A549 (cell line): Measurements from ENCODE around the gene ATP6V0E1. TPM values are rescaled to one million over a fixed set of nuclear protein-coding genes. Genes with fewer than 3 reads are reported as not detected.

Source experiments
- ATAC-seq, 2 experiments: fragments of 200-7000 bp in 1 of 2; fragments of >200 bp in 1 of 2; cut with Nextera tagmentation in 1 of 2; cut with Tn5 transposase in 1 of 2; 3 replicates each; pipeline versions ENCODE4 v1.8.0 to v1.9.1; 2018 to 2020; ENCODE audit warnings: mild to moderate bottlenecking in 1 of 2, moderate library complexity in 1 of 2
- CTCF ChIA-PET: fragments of 300-600 bp; sonication (Branson Sonifier 250); formaldehyde crosslinking; extraction: SDS; loops from one replicate; lab custom pipeline; 2021; ENCODE audit warnings: antibody characterized with exemption, inconsistent platforms; lab: Yijun Ruan, JAX
- POLR2A ChIA-PET: fragments of 350-600 bp; formaldehyde crosslinking; extraction: SDS; loops from one replicate; lab custom pipeline; 2021; ENCODE audit warnings: antibody characterized with exemption, inconsistent platforms; lab: Yijun Ruan, JAX
- DNase-seq, 2 experiments: peaks; one replicate each; pipeline versions ENCODE4 v3.0.0 to v3.0.0-alpha.2; 2011 to 2016; ENCODE audit warnings: low read depth in 1 of 2, low spot score in 1 of 2
- FAIRE-seq: peaks from 2 replicates; lab custom pipeline; 2011; peaks lifted over from hg19 to GRCh38; lab: Jason Lieb, UNC
- H3K27ac ChIP-seq, 2 experiments: fragments of >200 bp; sonication (Bioruptor Twin); formaldehyde crosslinking; 3 replicates each; pipeline ENCODE4 v1.5.1; 2016 to 2017
- H3K4me1 ChIP-seq: fragments of >200 bp; sonication (Bioruptor Twin); formaldehyde crosslinking; 3 replicates; pipeline ENCODE4 v1.6.1; 2016
- H3K4me2 ChIP-seq: fragments of >200 bp; sonication (Bioruptor Twin); formaldehyde crosslinking; 3 replicates; pipeline ENCODE4 v1.6.1; 2016
- H3K4me3 ChIP-seq: fragments of >200 bp; sonication (Bioruptor Twin); formaldehyde crosslinking; 3 replicates; pipeline ENCODE4 v1.5.1; 2016
- H3K9me3 ChIP-seq: fragments of >200 bp; sonication (Bioruptor Twin); formaldehyde crosslinking; 3 replicates; pipeline ENCODE4 v1.6.1; 2016
- CBX8 ChIP-seq: fragments of 200-600 bp; sonication (generic); IDR thresholded peaks from 2 replicates; pipeline ENCODE4 v1.6.1; 2016
- GATA3 ChIP-seq: IDR thresholded peaks from 2 replicates; pipeline ENCODE4 v1.6.1; 2012; ENCODE audit warnings: borderline replicate concordance
- HMGXB4 ChIP-seq: fragments of 250-450 bp; sonication (Bioruptor Pico); IDR thresholded peaks from 2 replicates; pipeline ENCODE4 v1.5.0; 2021; ENCODE audit warnings: mild to moderate bottlenecking, moderate library complexity, borderline replicate concordance
- HOXA7 ChIP-seq: fragments of 250-450 bp; sonication (Bioruptor Pico); IDR thresholded peaks from 2 replicates; pipeline ENCODE4 v1.5.0; 2020; ENCODE audit warnings: mild to moderate bottlenecking, moderate library complexity
- HOXB13 ChIP-seq: fragments of 250-450 bp; sonication (Bioruptor Pico); IDR thresholded peaks from 2 replicates; pipeline ENCODE4 v1.5.0; 2020; ENCODE audit warnings: low read depth, mild to moderate bottlenecking, moderate library complexity
- HOXB5 ChIP-seq: fragments of 250-450 bp; sonication (Bioruptor Pico); IDR thresholded peaks from 2 replicates; pipeline ENCODE4 v1.5.0; 2020; ENCODE audit warnings: mild to moderate bottlenecking, moderate library complexity
- JUN ChIP-seq, 2 experiments: fragments of >200 bp; sonication (Bioruptor Twin); formaldehyde crosslinking; IDR thresholded peaks; 2 replicates in 1 of 2; 3 replicates in 1 of 2; pipeline ENCODE4 v1.6.1; 2016 to 2017
- KDM1A ChIP-seq: fragments of 200-600 bp; sonication (generic); IDR thresholded peaks from 2 replicates; pipeline ENCODE4 v1.6.1; 2016; ENCODE audit warnings: low read depth, mild to moderate bottlenecking
- KDM5A ChIP-seq: fragments of 200-600 bp; sonication (generic); IDR thresholded peaks from 2 replicates; pipeline ENCODE4 v1.6.1; 2016; ENCODE audit warnings: antibody characterized with exemption, mild to moderate bottlenecking
- NR3C1 ChIP-seq: fragments of >200 bp; sonication (Bioruptor Twin); formaldehyde crosslinking; IDR thresholded peaks from 3 replicates; pipeline ENCODE4 v1.6.1; 2017
- PBX3 ChIP-seq: IDR thresholded peaks from 2 replicates; pipeline ENCODE4 v1.6.1; 2012
- POLR2A ChIP-seq: IDR thresholded peaks from 2 replicates; pipeline ENCODE4 v1.6.1; 2012; ENCODE audit warnings: mild to moderate bottlenecking, low read length
- POLR2AphosphoS2 ChIP-seq: conservative IDR thresholded peaks from 2 replicates; pipeline ENCODE4 v1.6.1; 2012; ENCODE audit warnings: low read length, improper control_type of control experiment, inconsistent platforms
- RAD21 ChIP-seq, 2 experiments: fragments of >200 bp in 1 of 2; sonication (Bioruptor Twin) in 1 of 2; formaldehyde crosslinking in 1 of 2; IDR thresholded peaks in 1 of 2; conservative IDR thresholded peaks in 1 of 2; 2 replicates in 1 of 2; 3 replicates in 1 of 2; pipeline ENCODE4 v1.6.1; 2012 to 2018; ENCODE audit warnings: inconsistent platforms in 1 of 2
- RARB ChIP-seq: fragments of 250-450 bp; sonication (Bioruptor Pico); IDR thresholded peaks from 2 replicates; pipeline ENCODE4 v1.8.0; 2021; ENCODE audit warnings: mild to moderate bottlenecking, moderate library complexity
- ZFP36 ChIP-seq: fragments of 450-650 bp; IDR thresholded peaks from 2 replicates; pipeline ENCODE4 v1.6.1; 2014; ENCODE audit warnings: borderline replicate concordance; ENCODE audit not compliant: partially characterized antibody
- ZNF302 ChIP-seq: fragments of 250-450 bp; sonication (Bioruptor Pico); IDR thresholded peaks from 2 replicates; pipeline ENCODE4 v1.9.0; 2021; ENCODE audit warnings: inconsistent platforms, mild to moderate bottlenecking, moderate library complexity
- ZSCAN20 ChIP-seq: fragments of 250-450 bp; sonication (Bioruptor Pico); IDR thresholded peaks from 2 replicates; pipeline ENCODE4 v1.8.0; 2022; ENCODE audit warnings: mild to moderate bottlenecking, moderate library complexity
- WGBS: methylation state at CpG from one replicate; pipeline ENCODE4 v1.1.6; 2017; ENCODE audit errors: missing lambda C conversion rate; 5-methylcytosine and 5-hydroxymethylcytosine counted together
- polyA plus RNA-seq, 4 experiments: library from polyadenylated mRNA; depleted of rRNA in 3 of 4; stranded (reverse); fragments of >200 nt; fragmentation: RNase III in 1 of 4; extraction: RNeasy Plus Mini Kit Qiagen cat#74134 plus additional on column Dnase treatment in 1 of 4; gene quantifications; 2 replicates in 3 of 4; 3 replicates in 1 of 4; pipeline ENCODE4 v1.2.3, GENCODE V29; 2011 to 2017
- TF ChIP-seq, protein P1 (sequence below): fragments of 250-450 bp; sonication (Bioruptor Pico); IDR thresholded peaks from 2 replicates; pipeline ENCODE4 v1.5.0; 2020; ENCODE audit warnings: low read depth, mild to moderate bottlenecking, moderate library complexity
- TF ChIP-seq, protein P2 (sequence below): fragments of >200 bp; sonication (Bioruptor Twin); formaldehyde crosslinking; IDR thresholded peaks from 2 replicates; pipeline ENCODE4 v1.6.1; 2016
- TF ChIP-seq, protein P3 (sequence below): fragments of >200 bp; sonication (Bioruptor Twin); formaldehyde crosslinking; IDR thresholded peaks from 3 replicates; pipeline ENCODE4 v1.6.1; 2016
- TF ChIP-seq, protein P4 (sequence below): IDR thresholded peaks from 2 replicates; pipeline ENCODE4 v1.6.1; 2012

Gene ATP6V0E1
- polyA plus RNA-seq, 2 of the 4 experiments (the other 2 are of a cell fraction): 297 to 344 TPM

- DNase-seq (no peak), ATAC-seq (no peak), FAIRE-seq (no peak)
- H3K4me1 ChIP-seq: peaks cover 9% of the 10 kb centered on the region; the same call in 1 of the 3 replicates
- 76% methylated on average over 3 of the region's 3 CpGs for WGBS
- no peak overlapping the region for H3K27ac ChIP-seq
- no peak overlapping the region for H3K4me2 ChIP-seq
- H3K9me3 ChIP-seq: no peaks in the 10 kb centered on the region
- no peak overlapping the region for H3K4me3 ChIP-seq
- ChIA-PET POLR2A (no interaction called here), CTCF (interaction anchor here (2.9 kb wide), 1 partner anchor 10 kb away, joined by 8 read pairs; no protein-coding TSS in a partner anchor)
- TF ChIP-seq HOXB5 (CRISPR knock-in tag) (no peak), ZFP36 (no peak), ZSCAN20 (no peak), JUN (IDR thresholded peaks at IDR 0.05) (no peak), NR3C1 (no peak), HOXA7 (CRISPR knock-in tag) (no peak), HOXB13 (CRISPR knock-in tag) (no peak), GATA3 (no peak), KDM5A (no peak), RAD21 (conservative IDR thresholded peaks at IDR 0.05 in 1 of 2, IDR thresholded peaks at IDR 0.05 in 1 of 2) (no peak), POLR2AphosphoS2 (no peak), RARB (no peak)
- TF ChIP-seq, protein P1, sequence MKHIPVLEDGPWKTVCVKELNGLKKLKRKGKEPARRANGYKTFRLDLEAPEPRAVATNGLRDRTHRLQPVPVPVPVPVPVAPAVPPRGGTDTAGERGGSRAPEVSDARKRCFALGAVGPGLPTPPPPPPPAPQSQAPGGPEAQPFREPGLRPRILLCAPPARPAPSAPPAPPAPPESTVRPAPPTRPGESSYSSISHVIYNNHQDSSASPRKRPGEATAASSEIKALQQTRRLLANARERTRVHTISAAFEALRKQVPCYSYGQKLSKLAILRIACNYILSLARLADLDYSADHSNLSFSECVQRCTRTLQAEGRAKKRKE (CRISPR knock-in tag): no peak
- TF ChIP-seq, protein P2, sequence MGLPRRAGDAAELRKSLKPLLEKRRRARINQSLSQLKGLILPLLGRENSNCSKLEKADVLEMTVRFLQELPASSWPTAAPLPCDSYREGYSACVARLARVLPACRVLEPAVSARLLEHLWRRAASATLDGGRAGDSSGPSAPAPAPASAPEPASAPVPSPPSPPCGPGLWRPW: no peak
Observed at GRCh38 chr5:172988276-172988675, 4.7 kb downstream of the ATP6V0E1 start.

GRCh38 chr5:172990776-172991175, 7.2 kb downstream of the ATP6V0E1 start:
- H3K4me1 ChIP-seq: peaks cover 5% of the 10 kb centered on the region; the same call in 1 of the 3 replicates
- CTCF ChIA-PET: interaction anchor here (0.6 kb wide), 2 partner anchors 166 to 291 kb away, joined by 3 read pairs; no protein-coding TSS in a partner anchor
- no peak overlapping the region for H3K4me2 ChIP-seq
- H3K9me3 ChIP-seq: no peaks in the 10 kb centered on the region
- ATAC-seq: no peak
- H3K4me3 ChIP-seq: no peak overlapping the region
- FAIRE-seq: no peak
- POLR2A ChIA-PET: no interaction called here
- DNase-seq: no peak
- TF ChIP-seq KDM1A: no peak
- TF ChIP-seq, protein P3, sequence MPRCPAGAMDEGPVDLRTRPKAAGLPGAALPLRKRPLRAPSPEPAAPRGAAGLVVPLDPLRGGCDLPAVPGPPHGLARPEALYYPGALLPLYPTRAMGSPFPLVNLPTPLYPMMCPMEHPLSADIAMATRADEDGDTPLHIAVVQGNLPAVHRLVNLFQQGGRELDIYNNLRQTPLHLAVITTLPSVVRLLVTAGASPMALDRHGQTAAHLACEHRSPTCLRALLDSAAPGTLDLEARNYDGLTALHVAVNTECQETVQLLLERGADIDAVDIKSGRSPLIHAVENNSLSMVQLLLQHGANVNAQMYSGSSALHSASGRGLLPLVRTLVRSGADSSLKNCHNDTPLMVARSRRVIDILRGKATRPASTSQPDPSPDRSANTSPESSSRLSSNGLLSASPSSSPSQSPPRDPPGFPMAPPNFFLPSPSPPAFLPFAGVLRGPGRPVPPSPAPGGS: no peak
- no peak for TF ChIP-seq ZNF302
- no peak for TF ChIP-seq HOXA7 (CRISPR knock-in tag)
- no peak for TF ChIP-seq CBX8
- TF ChIP-seq, protein P4, sequence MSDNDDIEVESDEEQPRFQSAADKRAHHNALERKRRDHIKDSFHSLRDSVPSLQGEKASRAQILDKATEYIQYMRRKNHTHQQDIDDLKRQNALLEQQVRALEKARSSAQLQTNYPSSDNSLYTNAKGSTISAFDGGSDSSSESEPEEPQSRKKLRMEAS: no peak
- no peak for TF ChIP-seq PBX3
- TF ChIP-seq HMGXB4 (CRISPR knock-in tag): no peak
- no peak for TF ChIP-seq POLR2A
- 93% methylated on average over 8 of the region's 8 CpGs for WGBS
- no peak overlapping the region for H3K27ac ChIP-seq
